Measurements from ENCODE around the gene CHCHD4. TPM values are rescaled to one million over a fixed set of nuclear protein-coding genes. Genes with fewer than 3 reads are reported as not detected.

Gene CHCHD4
- 9.9 and 10.3 TPM in 2 replicates for total RNA-seq (ENCODE audit: low replicate concordance)

DNA sequence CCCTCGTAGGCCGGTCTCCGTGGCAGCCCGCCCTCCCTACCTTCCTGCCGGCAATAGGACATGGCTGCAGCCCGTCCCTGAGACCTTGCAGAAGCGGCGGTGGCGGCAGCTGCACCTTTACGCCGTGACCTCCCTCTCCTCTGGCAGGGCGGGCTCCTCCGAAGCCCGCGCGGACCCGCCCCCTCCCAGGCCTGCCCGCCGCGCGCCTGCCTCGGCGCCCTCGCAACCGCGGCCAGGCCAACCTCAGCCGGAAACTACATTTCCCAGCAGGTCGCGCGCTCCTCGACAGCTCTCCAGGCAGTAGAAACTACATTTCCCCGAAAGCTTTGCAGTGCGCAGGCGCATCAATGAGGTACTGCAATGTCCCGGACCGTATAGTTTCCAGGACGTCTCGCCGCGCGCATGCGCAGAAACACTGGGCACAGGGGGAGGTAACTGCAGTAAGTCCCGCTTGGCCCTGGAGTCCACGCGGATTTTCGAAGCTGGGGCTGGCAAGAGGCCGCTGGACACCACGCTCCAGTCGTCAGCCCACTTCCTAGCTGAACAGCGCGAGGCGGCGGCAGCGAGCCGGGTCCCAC lies at the start of gene CHCHD4, which contains the start of gene TMEM43:
TSS of gene CHCHD4 (minus strand) at position 256 of the 578 bp plus-strand sequence. CDS start at position 62, 194 bp downstream.
TSS of gene TMEM43 (plus strand) at position 438 of the 578 bp plus-strand sequence. CDS start 142 bp downstream, outside the sequence.

Other genes starting within 250 kb of the CHCHD4 start
- 0.60 TPM in 1 of 2 replicates, not detected in the other for gene WNT7A, start 244.8 kb downstream of the CHCHD4 start, total RNA-seq (ENCODE audit: low replicate concordance)
- gene TMEM43, start 182 bp upstream of the CHCHD4 start, total RNA-seq (ENCODE audit: low replicate concordance) = 69.0 and 72.2 TPM in 2 replicates
- 43.7 and 64.0 TPM in 2 replicates for gene XPC, start 53.7 kb upstream of the CHCHD4 start, total RNA-seq (ENCODE audit: low replicate concordance)
- 4.4 and 8.9 TPM in 2 replicates for gene LSM3, start 53.9 kb upstream of the CHCHD4 start, total RNA-seq (ENCODE audit: low replicate concordance)